SK-N-SH (cell line): ENCODE data around the gene ZKSCAN2. TPM values are rescaled to one million over a fixed set of nuclear protein-coding genes. Genes with fewer than 3 reads are reported as not detected.

Experiments
- CTCF ChIA-PET: fragments of 300-600, 350-600 bp; formaldehyde crosslinking; extraction: SDS; loops from one replicate; lab custom pipeline; 2021; lab: Yijun Ruan, JAX
- POLR2A ChIA-PET: fragments of 350-600 bp; sonication (Branson Sonifier 250); formaldehyde crosslinking; extraction: SDS; loops from one replicate; lab custom pipeline; 2020; ENCODE audit warnings: antibody characterized with exemption, inconsistent platforms; lab: Yijun Ruan, JAX
- DNase-seq: peaks from one replicate; pipeline ENCODE4 v3.0.0; 2012
- H2AFZ ChIP-seq: fragments of 200-600 bp; sonication (generic); 2 replicates; pipeline ENCODE4 v1.8.1; 2016; ENCODE audit warnings: antibody characterized with exemption, mild to moderate bottlenecking, low read depth
- H3F3A ChIP-seq: fragments of 200-600 bp; sonication (generic); replicated peaks from 2 replicates; pipeline ENCODE3; 2016; ENCODE audit warnings: antibody characterized with exemption, mild to moderate bottlenecking; ENCODE audit not compliant: insufficient read depth
- H3K27ac ChIP-seq, 2 experiments: fragments of 200-500 bp in 1 of 2; fragments of 200-600 bp in 1 of 2; sonication (Bioruptor generic) in 1 of 2; sonication (generic), shearing (Covaris generic) in 1 of 2; 2 replicates each; pipeline versions ENCODE4 v1.5.1 to v1.6.1; 2014 to 2016; ENCODE audit warnings: low read depth in 2 of 2, inconsistent platforms in 1 of 2, low read length in 1 of 2, mild to moderate bottlenecking in 1 of 2, mixed read lengths in 1 of 2
- H3K27me3 ChIP-seq: fragments of 200-600 bp; sonication (generic), shearing (Covaris generic); 2 replicates; pipeline ENCODE4 v1.6.1; 2016; ENCODE audit warnings: mixed run types; ENCODE audit not compliant: insufficient read depth
- H3K36me3 ChIP-seq, 2 experiments: fragments of 200-500 bp in 1 of 2; fragments of 200-600 bp in 1 of 2; sonication (Bioruptor generic) in 1 of 2; sonication (generic) in 1 of 2; replicated peaks in 1 of 2; 2 replicates each; pipeline versions ENCODE3 to v1.5.1; 2014 to 2016; ENCODE audit warnings: low read length in 1 of 2, mild to moderate bottlenecking in 1 of 2; ENCODE audit not compliant: insufficient read depth in 2 of 2, control insufficient read depth in 1 of 2
- H3K4me1 ChIP-seq, 2 experiments: fragments of 200-500 bp in 1 of 2; fragments of 200-600 bp in 1 of 2; sonication (Bioruptor generic) in 1 of 2; sonication (generic), shearing (Covaris generic) in 1 of 2; 2 replicates each; pipeline versions ENCODE4 v1.5.1 to v1.6.1; 2014 to 2016; ENCODE audit warnings: low read depth in 1 of 2, low read length in 1 of 2, mixed run types in 1 of 2; ENCODE audit not compliant: insufficient read depth in 2 of 2, control insufficient read depth in 1 of 2
- H3K4me2 ChIP-seq: fragments of 200-600 bp; sonication (generic), shearing (Covaris generic); 2 replicates; pipeline ENCODE4 v1.6.1; 2017; ENCODE audit warnings: mixed run types
- H3K4me3 ChIP-seq, 2 experiments: fragments of 200-500 bp in 1 of 2; fragments of 200-600 bp in 1 of 2; sonication (Bioruptor generic) in 1 of 2; sonication (generic), shearing (Covaris generic) in 1 of 2; 2 replicates each; pipeline versions ENCODE4 v1.5.1 to v1.8.1; 2014 to 2016; ENCODE audit warnings: low read depth in 2 of 2, inconsistent platforms in 1 of 2, low read length in 1 of 2, mild to moderate bottlenecking in 1 of 2, mixed read lengths in 1 of 2, moderate library complexity in 1 of 2
- H3K79me2 ChIP-seq: fragments of 200-600 bp; sonication (generic); 2 replicates; pipeline ENCODE4 v1.8.1; 2017; ENCODE audit warnings: mild to moderate bottlenecking; ENCODE audit not compliant: insufficient read depth
- H3K9ac ChIP-seq: fragments of 200-600 bp; sonication (generic); 2 replicates; pipeline ENCODE4 v1.6.1; 2017; ENCODE audit warnings: mixed run types
- H3K9me2 ChIP-seq: fragments of 200-600 bp; sonication (generic); 2 replicates; pipeline ENCODE4 v1.6.1; 2017; ENCODE audit warnings: mixed run types
- H3K9me3 ChIP-seq: fragments of 200-600 bp; sonication (generic); 2 replicates; pipeline ENCODE4 v1.6.1; 2017; ENCODE audit warnings: mixed run types, mild to moderate bottlenecking, moderate library complexity
- H4K20me1 ChIP-seq: fragments of 200-600 bp; sonication (generic); 2 replicates; pipeline ENCODE4 v1.6.1; 2017; ENCODE audit warnings: mild to moderate bottlenecking, mixed run types; ENCODE audit not compliant: insufficient read depth
- ELF1 ChIP-seq: IDR thresholded peaks from 2 replicates; pipeline ENCODE4 v1.4.0; 2012
- FOSL2 ChIP-seq: IDR thresholded peaks from 2 replicates; pipeline ENCODE4 v1.4.0; 2012; ENCODE audit warnings: low read depth, mild to moderate bottlenecking, moderate library complexity, borderline replicate concordance
- FOXJ3 ChIP-seq: sonication (generic); formaldehyde crosslinking; IDR thresholded peaks from 2 replicates; pipeline ENCODE4 v1.5.1; 2020; ENCODE audit warnings: mild to moderate bottlenecking, missing genetic modification reagents
- GABPA ChIP-seq: IDR thresholded peaks from 2 replicates; pipeline ENCODE4 v1.4.0; 2012; ENCODE audit warnings: low read depth, mild to moderate bottlenecking
- GATA2 ChIP-seq: sonication (generic); formaldehyde crosslinking; IDR thresholded peaks from 2 replicates; pipeline ENCODE4 v1.5.0; 2020; ENCODE audit warnings: mild to moderate bottlenecking, missing genetic modification reagents
- MAX ChIP-seq: IDR thresholded peaks from 2 replicates; pipeline ENCODE4 v1.4.0; 2012; ENCODE audit warnings: low read depth
- MEF2A ChIP-seq: IDR thresholded peaks from 2 replicates; pipeline ENCODE4 v1.4.0; 2012; ENCODE audit warnings: low read depth, borderline replicate concordance
- NFIC ChIP-seq: IDR thresholded peaks from 2 replicates; pipeline ENCODE4 v1.4.0; 2012; ENCODE audit warnings: borderline replicate concordance
- POLR2AphosphoS5 ChIP-seq: IDR thresholded peaks from 2 replicates; pipeline ENCODE4 v1.6.1; 2012; ENCODE audit warnings: low read depth, low read length
- RAD21 ChIP-seq: IDR thresholded peaks from 2 replicates; pipeline ENCODE4 v1.6.1; 2012; ENCODE audit warnings: mild to moderate bottlenecking, low read length
- RCOR1 ChIP-seq: fragments of 150-350 bp; IDR thresholded peaks from 2 replicates; pipeline ENCODE4 v1.6.1; 2017; ENCODE audit warnings: antibody characterized with exemption, low read length
- REST ChIP-seq: IDR thresholded peaks from 2 replicates; pipeline ENCODE4 v1.6.1; 2012; ENCODE audit warnings: mild to moderate bottlenecking, low read depth, low read length, moderate library complexity
- RXRA ChIP-seq: IDR thresholded peaks from 2 replicates; pipeline ENCODE4 v1.4.0; 2012; ENCODE audit warnings: low read depth, mild to moderate bottlenecking, borderline replicate concordance
- SIN3A ChIP-seq: IDR thresholded peaks from 2 replicates; pipeline ENCODE4 v1.6.1; 2012; ENCODE audit warnings: low read depth, mild to moderate bottlenecking, low read length, moderate library complexity, borderline replicate concordance
- SMC3 ChIP-seq: IDR thresholded peaks from 2 replicates; pipeline ENCODE4 v1.6.1; 2012; ENCODE audit warnings: low read depth, low read length, improper control_type of control experiment
- TAF1 ChIP-seq: IDR thresholded peaks from 2 replicates; pipeline ENCODE4 v1.6.1; 2012; ENCODE audit warnings: low read depth, mild to moderate bottlenecking, low read length, moderate library complexity, borderline replicate concordance
- TCF12 ChIP-seq: IDR thresholded peaks from 2 replicates; pipeline ENCODE4 v1.4.0; 2012
- TEAD4 ChIP-seq: IDR thresholded peaks from 2 replicates; pipeline ENCODE4 v1.4.0; 2012; ENCODE audit warnings: mild to moderate bottlenecking, borderline replicate concordance; ENCODE audit not compliant: insufficient read depth
- WGBS: methylation state at CpG from one replicate; pipeline ENCODE4 v1.1.6; 2017; ENCODE audit warnings: low lambda C conversion rate; 5-methylcytosine and 5-hydroxymethylcytosine counted together
- polyA plus RNA-seq, 3 experiments: library from polyadenylated mRNA; depleted of rRNA; stranded (reverse); fragments of >200 nt; gene quantifications; 2 replicates each; pipeline ENCODE4 v1.2.3, GENCODE V29; 2012

ZKSCAN2 gene
- polyA plus RNA-seq, 1 of the 3 experiments (the other 2 are of a cell fraction): 1.6 TPM

- Histone ChIP-seq H3K9ac (no peak overlapping the region), H3K9me2 (no peaks in the 10 kb centered on the region), H3K9me3 (no peaks in the 10 kb centered on the region), H3K27ac (no peak overlapping the region), H2AFZ (no peak overlapping the region), H3K4me3 (no peak overlapping the region), H3F3A (no peaks in the 10 kb centered on the region), H3K4me2 (no peak overlapping the region), H3K79me2 (no peaks in the 10 kb centered on the region), H4K20me1 (no peaks in the 10 kb centered on the region), H3K4me1 (no peaks in the 10 kb centered on the region), H3K36me3 (no peaks in the 10 kb centered on the region), H3K27me3 (peaks cover 5% of the 10 kb centered on the region)
- WGBS: 96% methylated on average over 4 of the region's 4 CpGs
- ChIA-PET POLR2A (no interaction called here), CTCF (interaction anchor here (0.5 to 1.3 kb wide), 2 partner anchors 14 to 16 kb away, joined by 3 to 4 read pairs; no protein-coding TSS in a partner anchor)
- TF ChIP-seq MAX: no peak
- TF ChIP-seq MEF2A: no peak
- no peak for TF ChIP-seq POLR2AphosphoS5
- TF ChIP-seq FOSL2: no peak
- TF ChIP-seq REST: no peak
- no peak for TF ChIP-seq RCOR1
- TF ChIP-seq RXRA: no peak
- TF ChIP-seq TEAD4: no peak
- TF ChIP-seq TAF1: no peak
- TF ChIP-seq FOXJ3 (CRISPR knock-in tag): no peak
- TF ChIP-seq GATA2 (CRISPR knock-in tag): no peak
- no peak for TF ChIP-seq SIN3A
- no peak for TF ChIP-seq GABPA
- no peak for TF ChIP-seq NFIC
- TF ChIP-seq SMC3: no peak
- TF ChIP-seq ELF1: no peak
- TF ChIP-seq TCF12: no peak
- TF ChIP-seq RAD21: no peak
- DNase-seq: no peak
Observed at GRCh38 chr16:25217921-25218320, 39.7 kb downstream of the ZKSCAN2 start.
